MM.1S (cell line): Measurements from ENCODE around the gene OR9I1.

Experiments
- EZH2 ChIP-seq: fragments of 300-600 bp; sonication (generic); optimal IDR thresholded peaks from 2 replicates; pipeline ENCODE3; 2017; ENCODE audit warnings: low read depth, mild to moderate bottlenecking, antibody characterized with exemption, low read length, mixed read lengths
- EZH2phosphoT487 ChIP-seq: fragments of 300-600 bp; sonication (generic); IDR thresholded peaks from 2 replicates; pipeline ENCODE4 v1.6.1; 2018; ENCODE audit warnings: antibody characterized with exemption, low read length
- TF ChIP-seq, protein P1 (sequence below): fragments of 300-600 bp; sonication (generic); IDR thresholded peaks from 2 replicates; pipeline ENCODE4 v1.5.1; 2016; ENCODE audit warnings: antibody characterized with exemption, low read length, mixed read lengths

DNA sequence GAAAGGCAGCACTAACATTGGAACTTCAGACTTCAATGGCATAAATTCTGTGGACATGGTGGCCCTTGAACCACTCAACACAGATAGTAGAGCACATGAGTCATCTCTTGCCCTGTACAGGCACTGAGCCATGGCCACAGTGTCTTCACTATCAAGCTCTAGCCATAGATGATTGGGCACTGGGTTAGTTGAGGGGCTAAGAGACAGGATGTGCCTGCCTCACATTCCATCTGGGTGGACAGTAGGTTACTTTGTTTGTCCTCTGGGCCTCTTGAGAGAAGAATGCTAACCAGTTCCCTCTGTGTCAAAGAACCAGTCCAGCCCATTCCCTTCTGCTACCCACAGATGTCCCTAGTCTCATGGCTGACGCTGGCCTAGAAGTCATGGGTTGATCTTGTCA lies 54.7 kb downstream of the OR9I1 start:
- TF ChIP-seq, protein P1, sequence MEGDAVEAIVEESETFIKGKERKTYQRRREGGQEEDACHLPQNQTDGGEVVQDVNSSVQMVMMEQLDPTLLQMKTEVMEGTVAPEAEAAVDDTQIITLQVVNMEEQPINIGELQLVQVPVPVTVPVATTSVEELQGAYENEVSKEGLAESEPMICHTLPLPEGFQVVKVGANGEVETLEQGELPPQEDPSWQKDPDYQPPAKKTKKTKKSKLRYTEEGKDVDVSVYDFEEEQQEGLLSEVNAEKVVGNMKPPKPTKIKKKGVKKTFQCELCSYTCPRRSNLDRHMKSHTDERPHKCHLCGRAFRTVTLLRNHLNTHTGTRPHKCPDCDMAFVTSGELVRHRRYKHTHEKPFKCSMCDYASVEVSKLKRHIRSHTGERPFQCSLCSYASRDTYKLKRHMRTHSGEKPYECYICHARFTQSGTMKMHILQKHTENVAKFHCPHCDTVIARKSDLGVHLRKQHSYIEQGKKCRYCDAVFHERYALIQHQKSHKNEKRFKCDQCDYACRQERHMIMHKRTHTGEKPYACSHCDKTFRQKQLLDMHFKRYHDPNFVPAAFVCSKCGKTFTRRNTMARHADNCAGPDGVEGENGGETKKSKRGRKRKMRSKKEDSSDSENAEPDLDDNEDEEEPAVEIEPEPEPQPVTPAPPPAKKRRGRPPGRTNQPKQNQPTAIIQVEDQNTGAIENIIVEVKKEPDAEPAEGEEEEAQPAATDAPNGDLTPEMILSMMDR: no peak
- no peak for TF ChIP-seq EZH2
- TF ChIP-seq EZH2phosphoT487: no peak
